Raji (cell line): ENCODE data around the gene NELFB.
A peak's percentile ranks its signal among the peaks of the same experiment; 100 is the strongest.

Experiments used
- POLR2A ChIP-seq: IDR thresholded peaks from 2 replicates; pipeline ENCODE4 v1.6.1; 2011; ENCODE audit warnings: low read depth, low read length, control low read depth; ENCODE audit not compliant: insufficient read depth

The NELFB gene

DNA sequence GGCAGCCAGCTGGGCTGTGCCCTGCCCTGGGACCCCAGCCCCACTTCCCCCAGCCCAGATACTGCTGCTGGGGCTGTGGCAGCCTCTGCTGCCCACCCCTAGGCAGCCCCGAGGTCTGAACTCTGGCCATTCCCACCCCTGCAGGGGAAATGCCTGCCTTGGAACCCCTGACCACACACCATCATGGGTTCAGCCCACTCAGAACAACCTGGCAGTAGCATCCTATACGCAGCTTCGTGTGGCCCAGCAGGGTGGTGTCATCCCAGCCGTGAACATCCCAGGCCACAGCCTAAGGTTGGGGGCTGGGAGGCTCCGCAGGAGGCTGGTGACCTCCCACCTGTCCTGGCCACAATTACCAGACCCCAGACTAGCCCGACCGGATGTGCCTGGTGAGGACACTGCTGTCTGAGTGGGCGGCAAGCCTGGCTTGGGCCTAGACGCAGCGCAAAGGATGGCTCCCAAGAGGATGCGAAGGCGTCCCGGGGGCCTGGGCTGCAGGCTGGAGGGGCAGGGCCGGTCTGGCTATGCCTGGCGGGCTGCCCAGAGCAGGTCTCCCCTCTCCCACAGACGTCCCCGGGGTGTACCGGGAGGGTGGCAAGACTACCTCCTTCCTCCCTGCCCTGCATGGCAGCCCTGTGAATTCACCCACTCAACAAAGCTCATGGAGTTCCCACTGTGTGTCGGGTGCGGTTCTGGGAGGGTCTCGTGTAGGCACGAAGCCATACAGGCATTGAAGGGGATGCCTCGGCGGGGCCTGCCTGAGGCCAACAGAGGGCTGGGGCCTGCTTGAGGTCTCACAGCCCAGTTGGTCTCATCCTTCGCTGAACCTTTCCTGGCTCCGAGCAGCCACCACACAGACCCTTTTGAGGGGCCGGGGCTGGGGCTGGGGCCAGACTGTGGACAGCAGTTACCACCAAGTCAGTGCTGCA, 25.9 kb upstream of the NELFB start:
- no peak for TF ChIP-seq POLR2A

DNA sequence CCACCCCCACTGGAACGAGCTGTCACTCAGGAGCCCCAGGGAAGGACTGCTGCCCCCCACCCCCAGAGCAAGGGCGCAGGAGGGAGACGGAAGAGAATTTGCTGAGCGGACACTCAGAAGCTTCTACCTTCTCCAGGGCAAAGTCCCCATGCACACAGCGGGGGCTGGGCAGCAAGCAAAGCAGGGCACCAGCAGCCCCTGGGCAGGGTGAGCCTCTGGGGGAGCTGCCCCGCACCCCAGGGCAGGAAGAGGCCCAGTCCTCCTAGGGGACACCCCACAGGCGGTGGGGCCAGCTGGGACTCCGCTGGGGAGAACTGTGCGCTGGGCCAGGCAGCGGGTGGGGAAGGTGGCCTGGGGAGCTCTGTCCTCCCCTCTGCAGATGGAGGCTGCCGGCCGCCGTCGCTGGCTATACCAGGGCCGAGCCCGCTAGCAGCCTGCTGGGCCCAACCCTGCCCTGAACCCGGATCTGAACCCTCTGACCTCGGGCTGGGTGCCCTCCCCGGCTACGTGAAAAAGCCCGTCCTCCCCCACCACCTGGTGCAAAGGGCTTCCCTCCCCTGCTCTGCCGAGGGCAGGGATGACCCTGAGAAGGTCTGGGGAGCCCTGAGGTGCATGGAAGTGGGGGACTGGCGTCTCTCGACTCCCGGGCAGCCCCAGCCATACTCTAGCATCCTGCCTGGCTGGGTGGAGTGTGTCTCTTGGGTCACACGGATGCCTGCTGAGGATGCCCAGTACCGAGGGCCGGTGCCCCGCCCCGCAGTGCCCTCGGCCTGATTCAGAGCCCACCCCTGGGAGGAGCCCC, 25.0 kb upstream of the NELFB start:
- no peak for TF ChIP-seq POLR2A

DNA sequence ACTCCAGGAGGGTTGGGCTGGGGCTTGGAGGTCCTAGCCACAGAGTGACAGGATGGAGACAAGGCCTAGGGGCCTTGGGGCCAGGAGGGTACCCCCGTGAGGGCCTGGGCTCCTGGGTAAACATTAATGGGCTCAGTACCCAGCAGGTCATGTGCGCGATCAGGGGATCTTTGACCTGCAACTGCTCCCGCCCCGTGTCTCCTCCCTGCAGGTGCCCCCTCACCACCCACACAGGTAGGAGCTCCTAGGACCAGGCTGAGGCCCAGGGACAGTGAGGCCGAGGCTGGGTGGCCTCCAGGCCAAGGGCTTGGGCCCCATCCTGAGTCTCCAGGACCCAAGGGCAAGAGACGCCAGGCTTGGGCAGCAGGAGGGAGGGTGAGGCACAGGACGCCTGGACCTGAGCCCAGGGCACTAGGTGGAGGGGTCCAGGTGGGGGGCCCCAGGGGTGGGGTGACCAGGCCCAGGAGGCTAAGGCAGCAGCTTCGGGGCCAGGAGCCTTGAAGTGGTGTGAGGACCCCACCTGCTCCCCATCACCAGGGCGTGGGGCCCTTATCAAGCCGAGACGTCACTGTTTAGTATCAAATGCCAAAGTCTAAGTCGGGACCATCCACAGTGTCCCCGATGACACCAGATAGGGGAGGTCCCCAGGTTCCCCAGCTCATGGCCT, 24.3 kb upstream of the NELFB start, which contains the start of gene SLC34A3:
Gene SLC34A3, plus strand, starts transcription at position 197 of the 667 bp plus-strand sequence. CDS start 802 bp downstream, outside the sequence.
- TF ChIP-seq POLR2A = 0 out of 2 replicates have a peak, but pooled peaks have one; percentile 16

DNA sequence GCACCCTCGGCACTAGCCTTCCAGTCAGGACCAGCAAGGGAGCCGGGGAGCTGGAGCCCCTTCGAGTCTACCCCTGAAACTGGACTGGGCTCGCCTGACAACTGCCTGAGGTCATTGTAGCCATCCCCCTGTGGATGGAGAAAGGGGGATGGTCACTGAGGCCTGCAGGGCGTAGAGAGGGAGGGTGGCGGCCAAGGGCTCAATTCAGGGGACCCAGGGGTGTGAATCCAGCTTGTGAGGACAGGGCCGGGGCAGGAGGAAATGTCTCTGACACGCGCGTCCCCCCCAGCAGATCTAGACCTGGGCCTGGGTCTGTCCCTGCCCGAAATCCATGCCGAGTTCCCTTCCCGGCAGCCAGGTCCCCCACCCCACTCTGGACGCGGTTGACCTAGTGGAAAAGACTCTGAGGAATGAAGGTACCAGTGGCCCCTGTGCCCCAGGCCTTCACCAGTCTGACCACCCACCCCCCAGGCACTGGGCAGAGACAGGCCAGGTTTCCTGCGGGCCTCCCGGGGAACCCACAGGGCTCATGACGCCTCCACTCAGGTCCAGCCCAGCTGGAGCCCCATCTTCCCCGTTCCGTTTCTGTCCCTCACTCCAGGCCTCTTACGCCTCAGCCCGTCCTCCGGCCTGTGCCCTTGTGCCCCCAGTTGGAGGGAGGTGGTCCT, 23.6 kb upstream of the NELFB start:
- TF ChIP-seq POLR2A = no peak

DNA sequence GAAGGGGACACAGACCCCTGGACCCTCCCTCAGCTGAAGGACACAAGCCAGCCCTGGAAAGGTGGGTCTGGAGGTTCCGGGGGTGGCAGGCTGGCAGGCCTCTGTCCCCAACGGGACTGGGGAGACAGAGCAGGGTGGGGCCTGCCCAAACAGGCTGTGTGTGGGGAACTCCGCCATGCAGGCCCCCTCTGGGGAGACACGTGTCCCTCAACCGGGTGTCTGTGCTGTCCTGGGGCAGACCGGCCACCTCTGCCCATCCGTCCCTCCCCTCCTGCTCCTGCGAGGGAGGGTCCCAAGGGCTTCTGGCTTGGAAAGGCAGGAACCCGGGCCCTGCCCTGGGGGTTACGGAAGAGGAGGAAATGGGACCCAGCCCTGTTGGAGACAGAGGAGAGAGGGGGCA, 23.0 kb upstream of the NELFB start:
- no peak for TF ChIP-seq POLR2A

DNA sequence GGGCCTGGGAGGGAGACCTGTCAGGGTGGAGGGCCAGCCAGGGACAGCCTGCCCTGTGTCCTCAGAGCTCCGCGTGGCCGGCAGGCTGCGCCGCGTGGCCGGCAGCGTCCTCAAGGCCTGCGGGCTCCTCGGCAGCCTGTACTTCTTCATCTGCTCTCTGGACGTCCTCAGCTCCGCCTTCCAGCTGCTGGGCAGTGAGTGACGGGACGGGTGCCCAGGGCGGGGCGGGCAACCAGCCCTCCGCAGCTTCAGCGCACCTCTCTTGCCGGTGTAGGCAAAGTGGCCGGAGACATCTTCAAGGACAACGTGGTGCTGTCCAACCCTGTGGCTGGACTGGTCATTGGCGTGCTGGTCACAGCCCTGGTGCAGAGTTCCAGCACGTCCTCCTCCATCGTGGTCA, 22.6 kb upstream of the NELFB start:
- no peak for TF ChIP-seq POLR2A

DNA sequence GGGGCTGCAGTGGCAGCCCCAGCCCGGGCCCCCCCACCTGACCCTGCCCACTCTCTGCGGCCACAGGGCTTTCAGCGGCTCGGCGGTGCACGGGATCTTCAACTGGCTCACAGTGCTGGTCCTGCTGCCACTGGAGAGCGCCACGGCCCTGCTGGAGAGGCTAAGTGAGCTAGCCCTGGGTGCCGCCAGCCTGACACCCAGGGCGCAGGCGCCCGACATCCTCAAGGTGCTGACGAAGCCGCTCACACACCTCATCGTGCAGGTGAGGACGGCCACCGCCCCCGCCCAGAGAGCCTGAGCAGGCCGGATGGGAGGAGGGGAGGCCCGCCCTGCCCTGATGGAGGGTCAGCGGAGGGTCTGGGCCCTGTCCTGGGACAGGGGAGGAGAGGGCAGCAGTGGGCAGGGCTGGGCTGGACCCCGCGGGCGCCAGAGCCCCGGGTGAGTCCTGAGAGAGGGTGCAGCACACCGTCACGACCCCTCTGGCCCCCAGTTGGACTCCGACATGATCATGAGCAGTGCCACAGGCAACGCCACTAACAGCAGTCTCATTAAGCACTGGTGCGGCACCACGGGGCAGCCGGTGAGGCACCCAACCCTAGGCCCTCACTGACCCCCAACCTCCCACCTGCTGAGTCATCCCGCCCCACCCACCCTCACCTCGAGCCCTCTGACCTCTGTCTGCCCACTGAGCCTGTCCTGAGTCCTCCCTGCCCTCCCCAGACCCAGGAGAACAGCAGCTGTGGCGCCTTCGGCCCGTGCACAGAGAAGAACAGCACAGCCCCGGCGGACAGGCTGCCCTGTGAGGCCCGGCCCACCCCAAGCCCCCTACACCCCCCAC, 21.8 kb upstream of the NELFB start:
- no peak for TF ChIP-seq POLR2A

DNA sequence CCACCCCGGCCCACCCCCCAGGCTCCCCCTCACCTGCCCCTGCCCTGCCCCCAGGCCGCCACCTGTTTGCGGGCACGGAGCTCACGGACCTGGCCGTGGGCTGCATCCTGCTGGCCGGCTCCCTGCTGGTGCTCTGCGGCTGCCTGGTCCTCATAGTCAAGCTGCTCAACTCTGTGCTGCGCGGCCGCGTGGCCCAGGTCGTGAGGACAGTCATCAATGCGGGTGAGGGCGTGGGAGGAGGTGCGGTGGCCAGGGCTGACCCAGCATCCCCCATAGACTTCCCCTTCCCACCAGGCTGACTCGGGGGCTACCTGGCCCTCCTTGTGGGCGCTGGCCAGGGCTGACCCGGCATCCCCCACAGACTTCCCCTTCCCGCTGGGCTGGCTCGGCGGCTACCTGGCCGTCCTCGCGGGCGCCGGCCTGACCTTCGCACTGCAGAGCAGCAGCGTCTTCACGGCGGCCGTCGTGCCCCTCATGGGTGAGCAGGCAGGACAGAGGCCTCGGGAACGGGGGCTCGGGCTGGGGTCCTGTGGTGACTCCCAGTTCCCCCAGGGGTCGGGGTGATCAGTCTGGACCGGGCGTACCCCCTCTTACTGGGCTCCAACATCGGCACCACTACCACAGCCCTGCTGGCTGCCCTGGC, 21.0 kb upstream of the NELFB start:
- no peak for TF ChIP-seq POLR2A

DNA sequence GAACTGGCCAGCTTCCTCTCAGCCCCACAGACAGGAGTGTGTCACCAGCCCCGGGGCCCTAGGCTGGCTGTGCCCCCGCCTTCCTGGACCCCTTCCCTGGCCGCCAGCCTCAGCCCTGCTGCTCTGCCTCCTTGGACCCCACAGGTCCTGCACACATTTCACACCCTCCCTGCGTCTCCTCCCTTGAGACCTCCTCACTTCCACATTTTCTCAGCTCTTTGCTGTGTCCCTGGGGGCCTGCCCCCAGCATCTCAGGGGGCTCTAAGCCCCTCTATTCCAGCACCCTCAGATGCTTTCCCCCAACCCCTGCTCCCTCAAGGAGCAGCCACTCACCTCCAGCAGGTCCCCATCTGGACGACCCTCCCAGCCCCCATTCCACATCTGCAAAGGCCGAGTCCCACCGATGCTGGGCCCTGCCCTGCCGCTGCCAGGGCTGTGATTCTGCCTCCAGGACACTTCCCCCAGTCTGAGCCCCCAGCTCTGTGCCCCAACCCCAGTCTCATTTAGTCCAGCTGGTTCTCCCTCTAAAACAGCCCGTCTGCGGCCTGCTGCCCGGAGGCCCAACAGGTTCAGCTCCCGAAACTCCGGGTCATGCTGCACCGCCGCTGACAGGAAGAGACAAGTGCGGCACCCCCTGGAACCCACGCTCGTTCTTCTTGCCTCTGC, 20.2 kb upstream of the NELFB start:
- 0 out of 2 replicates have a peak, but pooled peaks have one; percentile 10 for TF ChIP-seq POLR2A

DNA sequence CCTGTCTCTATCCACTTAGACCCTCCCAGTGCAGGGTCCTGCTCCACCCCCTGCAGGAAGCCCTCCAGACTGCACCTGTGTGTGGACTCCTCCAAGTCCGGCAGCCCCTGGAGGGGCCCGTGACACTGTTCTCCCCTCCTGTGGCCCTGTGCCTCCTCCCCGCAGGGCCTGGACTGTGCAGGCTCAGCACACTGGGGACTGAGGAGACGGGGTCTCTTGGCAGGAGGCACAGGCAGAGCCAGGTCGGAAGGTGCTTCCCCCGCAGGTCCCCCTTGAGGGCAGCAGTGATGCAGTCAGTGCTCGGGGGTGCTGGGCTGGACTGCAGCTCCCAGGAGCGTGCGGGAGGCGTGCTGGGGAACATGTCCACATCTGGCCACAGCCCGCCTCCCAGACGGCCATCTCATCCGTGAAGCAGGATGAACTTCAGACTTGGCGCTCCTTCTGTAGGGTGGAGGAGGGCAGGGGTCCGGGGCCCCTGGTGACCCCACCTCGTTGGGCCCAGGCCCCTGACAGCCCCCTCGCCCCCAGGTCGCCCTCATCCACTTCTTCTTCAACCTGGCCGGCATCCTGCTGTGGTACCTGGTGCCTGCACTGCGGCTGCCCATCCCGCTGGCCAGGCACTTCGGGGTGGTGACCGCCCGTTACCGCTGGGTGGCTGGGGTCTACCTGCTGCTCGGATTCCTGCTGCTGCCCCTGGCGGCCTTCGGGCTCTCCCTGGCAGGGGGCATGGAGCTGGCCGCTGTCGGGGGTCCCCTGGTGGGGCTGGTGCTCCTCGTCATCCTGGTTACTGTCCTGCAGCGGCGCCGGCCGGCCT, 19.5 kb upstream of the NELFB start:
- TF ChIP-seq POLR2A = no peak; the same call in 1 of the 2 replicates

DNA sequence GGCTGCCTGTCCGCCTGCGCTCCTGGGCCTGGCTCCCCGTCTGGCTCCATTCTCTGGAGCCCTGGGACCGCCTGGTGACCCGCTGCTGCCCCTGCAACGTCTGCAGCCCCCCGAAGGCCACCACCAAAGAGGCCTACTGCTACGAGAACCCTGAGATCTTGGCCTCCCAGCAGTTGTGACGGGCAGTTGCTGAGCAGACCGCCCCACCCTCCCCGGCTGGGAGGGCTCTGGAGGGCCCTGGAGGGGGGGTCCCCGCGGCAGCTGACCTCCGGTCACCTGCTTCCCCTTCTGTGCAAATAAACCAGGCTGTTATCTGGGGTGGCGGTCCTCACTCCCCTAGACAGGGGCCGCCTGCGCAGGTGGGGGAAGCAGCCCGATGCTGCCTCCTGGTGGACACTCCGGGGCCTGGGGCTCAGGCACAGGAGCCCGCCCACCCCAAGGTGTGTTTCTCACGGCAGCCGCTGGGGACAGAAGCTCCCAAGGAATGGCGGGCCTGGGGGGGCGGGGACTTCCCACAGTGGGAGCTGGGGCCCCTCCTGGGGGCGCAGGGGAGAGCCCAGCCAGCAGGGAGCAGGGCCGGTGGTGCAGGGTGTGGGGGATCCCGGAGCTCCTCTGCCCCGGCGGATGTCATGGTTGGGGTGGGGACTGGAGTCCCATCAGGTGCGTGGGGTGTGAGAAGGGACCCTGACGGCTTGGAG, 18.7 kb upstream of the NELFB start:
- TF ChIP-seq POLR2A = no peak
